HCT116 (cell line): Measurements from ENCODE around the gene MCF2L2. TPM values are rescaled to one million over a fixed set of nuclear protein-coding genes. Genes with fewer than 3 reads are reported as not detected.

Source experiments
- total RNA-seq: library from RNA; stranded (reverse); gene quantifications from one replicate; pipeline ENCODE4 v1.2.1, GENCODE V29; 2021; ENCODE audit not compliant: unreplicated experiment

Gene MCF2L2
- total RNA-seq, 1 experiment from 2014 or later = 1.5 TPM

Other genes with a start within 250 kb of the MCF2L2 start
- gene B3GNT5, start 175.4 kb downstream of the MCF2L2 start, total RNA-seq = 25.3 TPM
- gene KLHL6, start 127.1 kb upstream of the MCF2L2 start, total RNA-seq = 0.15 TPM
- gene KLHL24, start 207.0 kb upstream of the MCF2L2 start, total RNA-seq = 21.0 TPM